ENCODE results near the gene GOPC.

The GOPC gene

DNA sequence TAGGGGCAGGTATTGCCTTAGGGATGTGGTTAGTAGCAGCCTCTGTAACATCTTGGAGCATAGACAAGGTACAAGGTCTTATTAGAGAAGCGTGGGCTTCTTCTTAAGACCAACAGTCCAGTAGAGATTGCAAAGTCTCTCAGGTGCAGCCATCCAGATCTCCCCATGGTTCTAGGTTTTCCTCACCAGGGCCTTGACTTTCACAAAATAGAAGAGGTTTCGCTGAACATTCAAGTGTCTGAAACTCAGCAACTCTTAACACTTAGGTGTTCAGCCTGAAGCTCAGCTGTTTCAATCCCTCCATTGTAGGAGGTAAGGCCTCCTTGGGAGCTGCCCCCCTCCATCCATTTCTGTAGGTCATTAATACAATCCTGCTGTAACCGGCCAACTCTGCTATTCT is 44.4 kb downstream of the GOPC start:
- no peak overlapping the region for H3K4me3 ChIP-seq (ENCODE audit: low read depth, low read length)
- TF ChIP-seq, protein P1, sequence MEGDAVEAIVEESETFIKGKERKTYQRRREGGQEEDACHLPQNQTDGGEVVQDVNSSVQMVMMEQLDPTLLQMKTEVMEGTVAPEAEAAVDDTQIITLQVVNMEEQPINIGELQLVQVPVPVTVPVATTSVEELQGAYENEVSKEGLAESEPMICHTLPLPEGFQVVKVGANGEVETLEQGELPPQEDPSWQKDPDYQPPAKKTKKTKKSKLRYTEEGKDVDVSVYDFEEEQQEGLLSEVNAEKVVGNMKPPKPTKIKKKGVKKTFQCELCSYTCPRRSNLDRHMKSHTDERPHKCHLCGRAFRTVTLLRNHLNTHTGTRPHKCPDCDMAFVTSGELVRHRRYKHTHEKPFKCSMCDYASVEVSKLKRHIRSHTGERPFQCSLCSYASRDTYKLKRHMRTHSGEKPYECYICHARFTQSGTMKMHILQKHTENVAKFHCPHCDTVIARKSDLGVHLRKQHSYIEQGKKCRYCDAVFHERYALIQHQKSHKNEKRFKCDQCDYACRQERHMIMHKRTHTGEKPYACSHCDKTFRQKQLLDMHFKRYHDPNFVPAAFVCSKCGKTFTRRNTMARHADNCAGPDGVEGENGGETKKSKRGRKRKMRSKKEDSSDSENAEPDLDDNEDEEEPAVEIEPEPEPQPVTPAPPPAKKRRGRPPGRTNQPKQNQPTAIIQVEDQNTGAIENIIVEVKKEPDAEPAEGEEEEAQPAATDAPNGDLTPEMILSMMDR (IDR thresholded peaks at IDR 0.05; ENCODE audit: insufficient read depth, low read depth, low read length, missing control alignments), result no peak
- DNase-seq (ENCODE audit: low read depth), result peak; percentile 48

DNA sequence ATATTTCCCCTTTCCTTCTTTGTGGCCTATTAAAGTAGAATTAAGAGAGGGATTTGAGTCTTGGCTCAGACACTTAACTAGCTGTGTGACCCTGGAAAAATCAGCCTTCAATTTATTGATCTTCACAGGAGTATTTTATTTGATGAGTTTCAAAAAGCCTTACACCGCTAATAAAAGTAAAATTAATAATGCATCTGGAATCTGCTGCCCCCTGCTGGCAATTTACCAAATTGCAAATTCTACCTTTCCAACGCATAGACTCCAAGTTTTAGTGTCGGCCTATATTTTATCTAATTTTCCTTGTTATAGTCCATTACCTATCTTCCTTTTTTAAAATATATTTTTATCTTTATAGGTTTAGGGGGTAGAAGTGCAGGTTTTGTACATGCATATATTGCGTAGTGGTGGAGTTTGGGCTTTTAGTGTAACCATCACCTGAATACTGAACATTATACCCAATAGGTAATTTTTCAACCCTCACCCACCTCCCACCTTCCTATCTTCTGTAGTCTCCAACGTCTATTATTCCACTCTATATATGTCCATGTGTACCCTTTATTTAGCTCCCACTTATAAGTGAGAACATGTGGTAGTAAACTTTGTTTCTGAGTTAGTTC is 46.3 kb downstream of the GOPC start:
- peak; percentile 48 for DNase-seq (ENCODE audit: low read depth)
- no peak overlapping the region for H3K4me3 ChIP-seq (ENCODE audit: low read depth, low read length)
- TF ChIP-seq, protein P1 (IDR thresholded peaks at IDR 0.05; ENCODE audit: insufficient read depth, low read depth, low read length, missing control alignments), result peak; percentile 57

DNA sequence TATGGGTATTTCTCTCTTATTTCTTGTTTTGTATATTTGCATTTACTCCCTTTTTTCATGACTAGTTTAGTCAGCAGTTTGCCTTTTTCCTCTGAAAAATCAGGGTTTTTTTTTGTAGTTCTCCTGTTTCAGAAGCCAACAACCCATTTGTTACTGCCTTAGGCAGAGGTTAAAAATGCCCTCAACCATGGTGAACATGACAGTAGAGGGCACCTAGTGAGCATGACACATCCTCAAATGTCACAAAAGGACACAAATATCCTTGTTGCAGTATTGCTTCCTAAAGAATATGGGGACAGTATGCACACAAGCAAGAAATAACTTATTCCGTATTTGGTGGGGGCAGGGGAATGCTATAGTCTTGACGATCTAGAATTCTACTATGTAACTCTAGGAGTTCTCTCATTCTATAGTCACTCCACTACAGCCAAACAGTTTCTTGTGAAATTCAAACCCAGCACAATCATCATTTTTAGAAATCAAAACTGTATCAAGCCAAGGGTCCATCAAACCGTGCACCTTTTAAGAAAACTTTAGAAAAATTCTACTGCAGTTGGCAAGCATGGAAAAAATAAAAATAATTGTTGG is 47.0 kb downstream of the GOPC start:
- no peak for DNase-seq (ENCODE audit: low read depth)
- no peak overlapping the region for H3K4me3 ChIP-seq (ENCODE audit: low read depth, low read length)
- TF ChIP-seq, protein P1 (IDR thresholded peaks at IDR 0.05; ENCODE audit: insufficient read depth, low read depth, low read length, missing control alignments), result no peak

DNA sequence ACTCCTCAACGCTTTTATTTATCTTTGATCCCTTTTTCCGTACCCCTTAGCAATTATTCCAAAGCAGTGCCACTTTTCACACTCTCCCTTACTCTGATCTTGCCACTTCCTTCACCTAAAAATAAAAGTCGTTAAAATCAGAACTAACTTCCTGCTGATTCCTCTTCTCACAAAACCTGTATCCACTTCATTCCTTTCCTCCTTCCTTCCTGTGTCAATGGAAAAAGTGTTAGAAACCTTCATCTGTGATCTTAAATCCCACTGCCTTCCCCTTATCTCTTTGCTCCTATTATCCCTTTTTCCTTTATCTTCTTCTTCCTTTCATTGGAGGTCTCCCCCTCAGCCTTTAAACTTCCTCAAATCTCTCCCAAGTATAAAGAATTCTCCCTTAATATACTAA is 49.2 kb downstream of the GOPC start:
- TF ChIP-seq, protein P1 (IDR thresholded peaks at IDR 0.05; ENCODE audit: insufficient read depth, low read depth, low read length, missing control alignments), result no peak
- no peak overlapping the region for H3K4me3 ChIP-seq (ENCODE audit: low read depth, low read length)
- no peak for DNase-seq (ENCODE audit: low read depth)

DNA sequence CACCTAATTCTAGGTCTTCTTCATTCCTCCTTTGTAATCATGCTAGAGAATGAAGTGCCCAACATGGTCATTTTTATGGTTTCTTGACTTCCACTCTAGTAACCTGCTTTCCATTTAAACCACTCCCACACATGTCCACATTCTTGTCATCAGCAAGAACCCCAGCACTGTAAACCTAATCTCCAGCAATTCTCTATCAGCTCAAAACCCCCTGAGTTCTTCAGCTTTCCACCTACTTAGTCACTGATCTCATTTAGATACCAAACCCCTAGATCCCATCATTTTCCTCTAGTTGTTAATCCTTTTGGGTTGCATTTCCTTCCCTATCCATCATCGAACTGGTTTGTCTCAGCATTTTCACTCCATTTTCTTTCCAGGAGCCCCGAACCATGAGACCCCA is 49.7 kb downstream of the GOPC start:
- TF ChIP-seq, protein P1 (IDR thresholded peaks at IDR 0.05; ENCODE audit: insufficient read depth, low read depth, low read length, missing control alignments), result no peak
- H3K4me3 ChIP-seq (ENCODE audit: low read depth, low read length), result no peak overlapping the region
- DNase-seq (ENCODE audit: low read depth), result no peak

DNA sequence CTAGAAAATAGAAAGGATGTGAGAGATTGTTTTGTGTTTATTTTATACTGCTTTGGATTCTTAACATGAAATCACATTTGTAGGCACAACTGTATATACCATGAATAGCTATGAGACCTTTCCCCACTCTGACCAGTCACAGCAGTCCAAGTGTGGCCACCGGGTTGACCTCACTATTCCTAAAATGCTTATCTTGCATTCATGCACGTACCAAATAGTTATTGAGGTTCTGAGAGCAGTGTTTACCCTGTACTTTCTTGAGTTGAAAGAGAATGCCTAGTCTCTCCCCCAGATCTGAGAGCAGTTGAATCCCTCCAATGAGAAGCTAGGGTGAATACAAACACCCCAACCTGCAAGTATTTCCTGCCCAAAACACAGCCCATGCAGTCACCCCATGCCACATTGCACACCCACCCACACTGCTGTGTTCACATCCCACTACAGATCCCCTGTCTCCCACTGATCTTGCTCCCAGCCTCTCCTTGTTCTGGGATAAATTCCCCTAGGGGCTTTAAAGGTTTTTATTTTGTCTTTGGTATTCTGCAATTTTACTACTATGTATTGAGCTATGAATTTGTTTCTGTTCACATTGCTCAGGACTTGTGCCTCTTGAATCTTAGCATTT is 51.6 kb downstream of the GOPC start:
- no peak overlapping the region for H3K4me3 ChIP-seq (ENCODE audit: low read depth, low read length)
- DNase-seq (ENCODE audit: low read depth), result no peak
- TF ChIP-seq, protein P1 (IDR thresholded peaks at IDR 0.05; ENCODE audit: insufficient read depth, low read depth, low read length, missing control alignments), result no peak
